Gastrocnemius medialis (tissue), 4 donors: Measurements from ENCODE around the gene AP1B1. TPM values are rescaled to one million over a fixed set of nuclear protein-coding genes. Genes with fewer than 3 reads are reported as not detected.
A peak's percentile ranks its signal among the peaks of the same experiment; 100 is the strongest.

Source experiments
- ATAC-seq, 2 donors: fragments of 150-250 bp; one replicate each; pipeline ENCODE4 v1.9.1; 2016
- DNase-seq, 2 donors: peaks; one replicate each; pipeline ENCODE4 v3.0.0-alpha.2; 2019
- H3K27ac ChIP-seq, 4 donors: fragments of 200-600 bp; sonication (generic); 1 replicate in 1 of 4; 2 replicates in 3 of 4; pipeline ENCODE4 v1.5.1; 2016 to 2018; ENCODE audit warnings: mild to moderate bottlenecking in 2 of 4, moderate library complexity in 1 of 4
- H3K27me3 ChIP-seq, 3 donors: fragments of 200-600 bp; sonication (generic) in 2 of 3; 1 replicate in 1 of 3; 2 replicates in 2 of 3; pipeline versions ENCODE4 v1.5.1 to v1.6.0; 2016 to 2019; ENCODE audit warnings: mild to moderate bottlenecking in 1 of 3, moderate library complexity in 1 of 3
- H3K36me3 ChIP-seq, 2 donors: fragments of 200-600 bp; sonication (generic) in 1 of 2; one replicate each; pipeline ENCODE4 v1.5.1; 2017 to 2018
- H3K4me1 ChIP-seq, 2 donors: fragments of 200-600 bp; sonication (generic) in 1 of 2; one replicate each; pipeline ENCODE4 v1.5.1; 2016 to 2017; ENCODE audit warnings: mild to moderate bottlenecking in 2 of 2
- H3K4me3 ChIP-seq, 4 donors: fragments of 200-600 bp; sonication (generic) in 3 of 4; 1 replicate in 1 of 4; 2 replicates in 3 of 4; pipeline ENCODE4 v1.5.1; 2016 to 2019; ENCODE audit warnings: mild to moderate bottlenecking in 2 of 4
- H3K9me3 ChIP-seq, 3 donors: fragments of 200-600 bp; sonication (generic) in 2 of 3; 1 replicate in 1 of 3; 2 replicates in 2 of 3; pipeline ENCODE4 v1.5.1; 2016 to 2019
- POLR2A ChIP-seq, 2 donors: fragments of 450-650 bp; IDR thresholded peaks; one replicate each; pipeline ENCODE4 v1.6.1; 2017; ENCODE audit warnings: antibody characterized with exemption in 2 of 2, mild to moderate bottlenecking in 2 of 2, moderate library complexity in 2 of 2
- in situ Hi-C, 4 donors: fragments of 200-750 bp; cut with MboI; loops; one replicate each; pipeline versions ENCODE4 v1.15.0 to v1.8.0; 2017; ENCODE audit warnings: low sequenced_read_pairs in 4 of 4
- intact Hi-C: fragments of 100-400 bp; cut with DNase I; formaldehyde crosslinking; loops from one replicate; pipeline ENCODE4 v1.15.1; 2023; ENCODE audit warnings: low total_unique reads
- total RNA-seq, 4 donors: library from RNA; depleted of rRNA; stranded (reverse); fragments of >200 nt; gene quantifications; one replicate each; pipeline versions ENCODE4 v1.1.0 to v1.2.3, GENCODE V29; 2016
- TF ChIP-seq, protein P1 (sequence below), 5 experiments: fragments of 450-650 bp in 3 of 5; fragments of 200-600 bp in 2 of 5; sonication (generic) in 2 of 5; IDR thresholded peaks in 4 of 5; conservative IDR thresholded peaks in 1 of 5; 1 replicate in 4 of 5; 2 replicates in 1 of 5; pipeline ENCODE4 v1.5.1; 2016 to 2019; ENCODE audit warnings: antibody characterized with exemption in 5 of 5, mild to moderate bottlenecking in 3 of 5, moderate library complexity in 3 of 5

Gene AP1B1
- total RNA-seq, 4 donors from 2014 or later = 26.5 to 44.6 (median 37.3) TPM

- Histone ChIP-seq H3K9me3 (no peaks in the 10 kb centered on the region), H3K4me1 (no peaks in the 10 kb centered on the region), H3K27ac (no peak overlapping the region), H3K4me3 (no peak overlapping the region), H3K27me3 (no peaks in the 10 kb centered on the region), H3K36me3 (no peaks in the 10 kb centered on the region)
- in situ Hi-C loops (loop anchor here in 2 of 4 donors (10.0 kb wide), 2 partner anchors 90 to 130 kb away; partner anchors contain the start of gene GAS2L1 (in 1 of the 2)), intact Hi-C loops (loop anchor here (10.0 kb wide), 1 partner anchor 130 kb away; no protein-coding TSS in a partner anchor)
- no peak for TF ChIP-seq POLR2A (IDR thresholded peaks at IDR 0.05)
- TF ChIP-seq, protein P1, sequence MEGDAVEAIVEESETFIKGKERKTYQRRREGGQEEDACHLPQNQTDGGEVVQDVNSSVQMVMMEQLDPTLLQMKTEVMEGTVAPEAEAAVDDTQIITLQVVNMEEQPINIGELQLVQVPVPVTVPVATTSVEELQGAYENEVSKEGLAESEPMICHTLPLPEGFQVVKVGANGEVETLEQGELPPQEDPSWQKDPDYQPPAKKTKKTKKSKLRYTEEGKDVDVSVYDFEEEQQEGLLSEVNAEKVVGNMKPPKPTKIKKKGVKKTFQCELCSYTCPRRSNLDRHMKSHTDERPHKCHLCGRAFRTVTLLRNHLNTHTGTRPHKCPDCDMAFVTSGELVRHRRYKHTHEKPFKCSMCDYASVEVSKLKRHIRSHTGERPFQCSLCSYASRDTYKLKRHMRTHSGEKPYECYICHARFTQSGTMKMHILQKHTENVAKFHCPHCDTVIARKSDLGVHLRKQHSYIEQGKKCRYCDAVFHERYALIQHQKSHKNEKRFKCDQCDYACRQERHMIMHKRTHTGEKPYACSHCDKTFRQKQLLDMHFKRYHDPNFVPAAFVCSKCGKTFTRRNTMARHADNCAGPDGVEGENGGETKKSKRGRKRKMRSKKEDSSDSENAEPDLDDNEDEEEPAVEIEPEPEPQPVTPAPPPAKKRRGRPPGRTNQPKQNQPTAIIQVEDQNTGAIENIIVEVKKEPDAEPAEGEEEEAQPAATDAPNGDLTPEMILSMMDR (IDR thresholded peaks at IDR 0.05 in 4 of 5, conservative IDR thresholded peaks at IDR 0.05 in 1 of 5) = peak; percentile 52 to 77 (median 71)
- ATAC-seq (peak; percentile 84 to 89), DNase-seq (peak in 1 of 2 donors; percentile 57)
Measured at GRCh38 chr22:29394931-29395581, 6.7 kb upstream of the AP1B1 start.

DNA sequence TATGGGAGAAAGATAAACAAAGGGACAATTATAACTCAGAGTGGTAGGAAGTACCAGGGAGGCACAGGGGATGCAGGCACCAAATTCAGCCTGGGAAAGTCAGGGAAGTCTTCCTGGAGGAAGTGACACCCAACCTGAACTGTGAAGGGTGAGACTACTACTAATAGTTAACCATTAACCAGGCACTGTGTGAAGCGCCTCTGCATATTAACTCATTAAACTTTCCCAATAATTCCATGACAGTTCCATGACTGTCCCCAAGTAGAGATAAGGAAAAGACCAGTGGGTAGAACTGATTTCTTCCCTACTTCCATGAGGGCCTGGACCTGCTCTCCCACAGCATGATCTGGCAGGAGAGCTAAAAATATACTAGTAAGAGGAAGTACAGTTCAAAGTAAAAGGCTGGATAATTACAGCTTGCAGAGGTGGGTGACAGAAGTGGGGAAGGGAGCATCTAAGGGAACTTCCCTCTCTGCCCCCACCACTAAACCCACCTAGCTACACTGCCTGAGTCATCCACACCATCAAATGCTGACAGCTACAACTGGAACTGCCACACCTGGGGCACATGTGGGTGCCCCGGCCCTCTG is 4.7 kb upstream of the AP1B1 start:
- Histone ChIP-seq H3K9me3 (no peaks in the 10 kb centered on the region), H3K27ac (no peak overlapping the region), H3K36me3 (no peaks in the 10 kb centered on the region), H3K4me3 (no peak overlapping the region), H3K27me3 (no peaks in the 10 kb centered on the region), H3K4me1 (peaks cover 4 to 7% of the 10 kb centered on the region in 2 donors)
- intact Hi-C loops = loop anchor here (10.0 kb wide), 1 partner anchor 132 kb away; no protein-coding TSS in a partner anchor
- TF ChIP-seq POLR2A (IDR thresholded peaks at IDR 0.05) = no peak
- TF ChIP-seq, protein P1 (IDR thresholded peaks at IDR 0.05 in 4 of 5, conservative IDR thresholded peaks at IDR 0.05 in 1 of 5) = no peak
- ATAC-seq = no peak
- DNase-seq = no peak
- in situ Hi-C loops = loop anchor here in 2 of 4 donors (10.0 kb wide), 2 partner anchors 88 to 132 kb away; partner anchors contain the start of gene GAS2L1 (in 1 of the 2)

DNA sequence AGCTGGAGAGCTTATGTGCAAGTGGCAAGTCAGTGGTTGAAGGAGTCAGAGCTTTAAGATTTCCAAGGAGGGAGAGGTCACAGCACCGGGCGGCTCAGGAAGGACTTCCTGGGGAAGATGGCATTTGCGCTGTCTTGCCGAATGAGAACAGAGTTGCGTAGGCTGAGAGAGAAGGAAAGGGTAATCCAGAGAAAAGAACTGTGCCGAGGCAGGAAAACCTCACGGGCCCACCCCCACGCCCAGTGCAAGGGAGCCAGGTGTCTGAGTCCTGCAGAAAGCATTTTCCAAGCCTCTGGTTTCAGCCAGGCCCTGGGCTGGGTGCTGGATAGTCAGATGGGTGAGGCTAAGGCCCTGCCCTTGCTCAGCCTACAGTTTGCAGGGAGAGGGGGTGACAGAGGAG is 3.2 kb upstream of the AP1B1 start:
- in situ Hi-C loops = loop anchor here in 2 of 4 donors (10.0 kb wide), 2 partner anchors 87 to 133 kb away; partner anchors contain the start of gene GAS2L1 (in 1 of the 2)
- no peak overlapping the region for H3K27ac ChIP-seq
- no peak overlapping the region for H3K4me3 ChIP-seq
- no peak for DNase-seq
- no peak for ATAC-seq
- TF ChIP-seq, protein P1 (IDR thresholded peaks at IDR 0.05 in 4 of 5, conservative IDR thresholded peaks at IDR 0.05 in 1 of 5) = no peak
- TF ChIP-seq POLR2A (IDR thresholded peaks at IDR 0.05) = no peak
- H3K36me3 ChIP-seq = no peaks in the 10 kb centered on the region
- peaks cover 17 to 20% of the 10 kb centered on the region in 2 donors for H3K4me1 ChIP-seq
- intact Hi-C loops = loop anchor here (10.0 kb wide), 1 partner anchor 133 kb away; no protein-coding TSS in a partner anchor
- H3K27me3 ChIP-seq = no peaks in the 10 kb centered on the region
- no peaks in the 10 kb centered on the region for H3K9me3 ChIP-seq

GRCh38 chr22:29390270-29390669 is 1.9 kb upstream of the AP1B1 start:
- DNase-seq = no peak
- no peaks in the 10 kb centered on the region for H3K27me3 ChIP-seq
- H3K4me3 ChIP-seq = no peak overlapping the region
- no peak overlapping the region for H3K27ac ChIP-seq
- H3K9me3 ChIP-seq = no peaks in the 10 kb centered on the region
- TF ChIP-seq POLR2A (IDR thresholded peaks at IDR 0.05) = no peak
- TF ChIP-seq, protein P1 (IDR thresholded peaks at IDR 0.05 in 4 of 5, conservative IDR thresholded peaks at IDR 0.05 in 1 of 5) = no peak
- in situ Hi-C loops = loop anchor here in 2 of 4 donors (10.0 kb wide), 2 partner anchors 85 to 135 kb away; partner anchors contain the start of gene GAS2L1 (in 1 of the 2)
- intact Hi-C loops = loop anchor here (10.0 kb wide), 1 partner anchor 135 kb away; no protein-coding TSS in a partner anchor
- H3K4me1 ChIP-seq = peaks cover 26 to 27% of the 10 kb centered on the region in 2 donors
- H3K36me3 ChIP-seq = no peaks in the 10 kb centered on the region
- no peak for ATAC-seq
